ENCODE measurements around the gene GREB1.

The GREB1 gene

GRCh38 chr2:11528228-11528627 lies 5.6 kb upstream of the GREB1 start:
- H3K4me3 ChIP-seq (ENCODE audit: low read depth, low read length), result no peak overlapping the region
- no peak for TF ChIP-seq CTCF (IDR thresholded peaks at IDR 0.05; ENCODE audit: insufficient read depth, low read depth, low read length, missing control alignments)
- no peak for DNase-seq (ENCODE audit: low read depth)

- H3K4me3 ChIP-seq (ENCODE audit: low read depth, low read length), result no peak overlapping the region
- DNase-seq (ENCODE audit: low read depth), result no peak
- TF ChIP-seq CTCF (IDR thresholded peaks at IDR 0.05; ENCODE audit: insufficient read depth, low read depth, low read length, missing control alignments), result no peak
Measured at GRCh38 chr2:11530864-11531465, 2.9 kb upstream of the GREB1 start.

DNA sequence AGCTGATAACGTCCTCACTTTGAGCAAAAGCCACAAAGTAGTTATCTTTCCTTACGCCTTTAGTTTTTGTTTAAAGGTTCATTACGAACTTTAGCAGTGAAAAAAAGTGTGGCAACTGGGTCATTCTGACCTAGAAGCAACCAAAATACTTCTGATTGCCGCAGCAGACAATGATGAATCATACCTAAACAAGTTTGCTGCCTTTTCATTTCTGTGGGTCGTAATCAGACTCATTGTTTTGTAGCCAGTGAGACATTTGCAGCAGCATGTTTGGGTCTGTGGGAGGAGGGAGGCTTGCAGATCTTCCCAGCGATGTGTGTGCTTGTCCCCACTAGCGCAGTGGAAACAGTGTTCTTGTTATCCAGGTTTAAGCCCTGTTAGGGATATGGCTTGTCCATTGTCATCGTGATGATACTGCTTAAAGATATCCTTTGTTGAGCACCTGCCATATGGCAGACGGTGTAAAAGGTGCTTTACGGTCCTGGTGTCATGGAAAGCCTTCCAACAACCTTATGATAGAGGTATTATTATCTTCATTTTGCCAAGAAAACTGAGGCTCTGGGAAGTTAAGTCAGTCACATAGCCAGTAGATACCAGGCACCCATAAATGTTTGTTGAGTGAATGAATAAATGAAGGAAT lies 1.3 kb upstream of the GREB1 start:
- peak; percentile 18 for DNase-seq (ENCODE audit: low read depth)
- no peak for TF ChIP-seq CTCF (IDR thresholded peaks at IDR 0.05; ENCODE audit: insufficient read depth, low read depth, low read length, missing control alignments)
- H3K4me3 ChIP-seq (ENCODE audit: low read depth, low read length), result no peak overlapping the region

- no peak overlapping the region for H3K4me3 ChIP-seq (ENCODE audit: low read depth, low read length)
- DNase-seq (ENCODE audit: low read depth), result peak; percentile 26
- no peak for TF ChIP-seq CTCF (IDR thresholded peaks at IDR 0.05; ENCODE audit: insufficient read depth, low read depth, low read length, missing control alignments)
Measured at GRCh38 chr2:11534071-11534745, 363 bp downstream of the GREB1 start.

GRCh38 chr2:11534746-11535484 lies 1.1 kb downstream of the GREB1 start:
- no peak overlapping the region for H3K4me3 ChIP-seq (ENCODE audit: low read depth, low read length)
- TF ChIP-seq CTCF (IDR thresholded peaks at IDR 0.05; ENCODE audit: insufficient read depth, low read depth, low read length, missing control alignments), result peak; percentile 44
- peak; percentile 10 for DNase-seq (ENCODE audit: low read depth)

- DNase-seq (ENCODE audit: low read depth), result no peak
- no peak overlapping the region for H3K4me3 ChIP-seq (ENCODE audit: low read depth, low read length)
- no peak for TF ChIP-seq CTCF (IDR thresholded peaks at IDR 0.05; ENCODE audit: insufficient read depth, low read depth, low read length, missing control alignments)
Measured at GRCh38 chr2:11535899-11536344, 2.1 kb downstream of the GREB1 start.

Data from GM12865 (cell line).